ENCODE measurements around the gene TMEM108. TPM values are rescaled to one million over a fixed set of nuclear protein-coding genes. Genes with fewer than 3 reads are reported as not detected.

The TMEM108 gene
- total RNA-seq, 1 donor from 2014 or later = not detected

DNA sequence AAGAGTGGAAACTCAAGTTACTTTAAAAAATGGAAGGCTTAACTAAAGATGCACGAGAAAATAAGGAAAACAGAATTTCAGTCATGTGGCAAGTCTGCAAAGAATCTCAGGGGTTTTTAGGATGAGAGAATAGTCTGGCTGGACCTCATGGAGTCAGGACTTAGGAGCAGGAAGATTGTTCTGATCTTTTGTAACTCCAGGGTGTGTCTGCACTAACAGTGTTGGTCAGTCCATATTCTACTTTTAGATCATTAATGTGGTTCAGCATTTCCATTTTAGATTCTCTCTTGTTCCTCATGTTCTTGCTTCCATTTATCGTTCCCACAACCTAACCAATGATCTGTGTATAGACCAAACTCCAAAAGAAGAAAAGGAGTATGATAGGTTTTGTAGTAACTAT lies 15.3 kb downstream of the TMEM108 start:
- intact Hi-C loops (cut with micrococcal nuclease) = no loop called here

DNA sequence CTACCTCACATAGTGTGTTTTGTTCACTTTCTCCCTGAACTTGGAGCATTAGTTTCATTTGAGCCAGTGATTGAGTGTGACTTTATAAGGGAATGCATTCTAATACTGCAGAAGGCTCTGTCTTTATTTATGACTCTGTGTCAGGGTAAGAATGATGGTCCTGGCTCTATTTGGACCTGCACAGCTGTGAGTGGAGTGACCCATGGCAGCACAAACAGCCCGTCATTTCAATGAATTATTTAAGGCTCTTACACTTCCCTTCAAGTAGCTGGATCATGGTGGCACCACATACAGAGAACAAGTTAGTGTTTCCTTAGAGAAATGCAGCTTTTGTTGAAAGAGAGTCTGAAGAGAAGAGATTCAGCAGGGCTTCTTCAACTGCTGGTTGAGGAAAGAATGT lies 16.4 kb downstream of the TMEM108 start:
- intact Hi-C loops (cut with micrococcal nuclease) = no loop called here

DNA sequence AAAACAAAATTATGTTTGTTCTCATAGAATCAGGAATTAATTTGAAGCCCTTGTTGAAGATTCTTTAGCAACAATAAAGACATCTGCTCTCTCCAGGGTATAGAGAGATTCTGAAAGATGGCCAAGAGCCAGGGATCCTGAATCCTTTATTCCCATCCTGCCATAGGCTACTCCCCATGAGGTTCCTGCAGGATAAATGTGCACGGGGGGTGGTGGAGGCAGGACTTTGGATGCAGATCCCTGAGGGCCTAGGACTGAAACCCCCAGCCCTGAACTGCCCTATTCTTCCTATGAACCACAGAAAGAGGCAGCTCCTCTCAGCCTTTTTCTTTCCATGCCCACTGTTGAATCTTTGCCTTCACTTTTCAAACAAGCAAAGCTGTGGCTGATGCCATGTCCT lies 17.1 kb downstream of the TMEM108 start:
- intact Hi-C loops (cut with micrococcal nuclease) = no loop called here

GRCh38 chr3:133058243-133058642 lies 20.1 kb downstream of the TMEM108 start:
- intact Hi-C loops (cut with micrococcal nuclease) = no loop called here

DNA sequence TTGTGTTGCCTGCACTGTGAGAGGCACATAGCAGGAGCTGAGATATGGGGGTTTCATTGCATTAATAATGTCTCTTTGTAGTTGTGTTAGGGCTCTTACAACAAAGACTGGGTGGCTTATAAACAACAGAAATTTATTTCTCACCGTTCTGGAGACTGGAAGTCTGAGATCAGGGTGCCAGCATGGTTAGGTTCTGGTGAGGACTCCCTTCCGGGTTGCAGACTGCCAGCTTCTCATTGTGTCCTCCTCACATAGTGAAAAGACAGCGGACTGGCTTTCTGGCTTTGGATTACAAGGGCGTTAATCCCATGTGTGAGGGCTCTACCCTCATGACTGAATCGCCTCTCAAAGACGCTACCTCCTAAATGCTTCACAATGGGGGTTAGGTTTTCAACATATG lies 20.6 kb downstream of the TMEM108 start:
- intact Hi-C loops (cut with micrococcal nuclease) = no loop called here

- intact Hi-C loops (cut with micrococcal nuclease) = no loop called here
Measured at GRCh38 chr3:133065193-133065961, 27.2 kb downstream of the TMEM108 start.

DNA sequence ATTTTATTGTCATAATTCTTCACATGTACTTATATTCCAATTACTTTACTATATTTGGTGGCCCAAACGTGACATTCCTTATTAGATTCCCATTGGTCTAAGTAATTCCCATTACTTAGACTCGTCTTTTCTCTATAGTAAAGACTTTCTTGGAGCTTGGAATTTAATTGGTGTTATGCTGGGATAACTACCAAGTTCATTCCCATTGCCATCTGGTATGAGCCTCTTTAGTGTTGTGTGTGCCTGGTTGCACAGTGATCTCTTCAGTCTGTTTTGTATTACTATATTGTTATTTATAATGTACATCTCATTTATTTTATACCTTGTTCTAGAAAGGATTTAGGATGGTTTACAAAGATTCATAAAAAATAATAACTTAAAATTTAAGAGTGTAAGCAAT lies 27.8 kb downstream of the TMEM108 start:
- intact Hi-C loops (cut with micrococcal nuclease) = no loop called here

GRCh38 chr3:133069556-133070286 lies 31.5 kb downstream of the TMEM108 start:
- intact Hi-C loops (cut with micrococcal nuclease) = no loop called here

GRCh38 chr3:133074977-133075376 lies 36.8 kb downstream of the TMEM108 start:
- intact Hi-C loops (cut with micrococcal nuclease) = no loop called here

GRCh38 chr3:133077688-133078087 lies 39.5 kb downstream of the TMEM108 start:
- intact Hi-C loops (cut with micrococcal nuclease) = no loop called here

- intact Hi-C loops (cut with micrococcal nuclease) = no loop called here
Measured at GRCh38 chr3:133079621-133080020, 41.4 kb downstream of the TMEM108 start.

DNA sequence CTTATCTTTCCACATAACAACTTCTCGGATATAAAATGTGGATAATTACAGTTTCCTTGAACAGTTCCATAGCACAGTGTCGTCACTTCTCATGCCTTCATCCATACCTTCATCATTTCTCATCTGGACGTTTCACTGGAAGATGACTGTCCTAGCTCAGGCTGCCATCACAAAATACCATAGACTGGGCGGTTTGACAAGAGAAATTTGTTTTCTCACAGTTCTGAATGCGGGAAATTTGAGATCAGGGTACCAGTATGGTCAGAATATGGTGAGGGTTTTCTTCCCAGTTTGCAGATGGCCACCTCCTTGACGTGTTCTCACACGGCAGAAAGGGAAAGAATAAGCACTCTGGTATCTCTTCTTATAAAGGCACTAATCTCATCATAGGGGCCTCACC lies 42.8 kb downstream of the TMEM108 start:
- intact Hi-C loops (cut with micrococcal nuclease) = no loop called here

DNA sequence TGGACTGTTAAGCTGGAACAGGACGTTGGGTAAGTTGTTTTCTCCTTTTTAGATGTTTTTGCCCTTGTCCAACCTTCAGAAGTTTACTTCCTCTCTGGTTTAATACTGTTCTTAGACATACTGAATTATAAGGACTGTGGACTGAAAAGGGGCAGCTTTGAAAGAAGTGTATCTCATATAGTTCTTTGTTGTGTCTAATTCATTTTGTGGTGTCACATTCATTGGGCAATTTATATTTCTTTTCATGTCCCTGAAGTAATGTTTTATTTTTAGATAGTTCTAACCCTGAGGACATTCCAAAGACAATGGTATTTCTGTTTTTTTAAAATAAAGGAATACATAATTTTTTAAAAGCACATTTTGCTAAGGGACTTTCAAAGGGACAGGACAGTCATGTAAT lies 45.2 kb downstream of the TMEM108 start:
- intact Hi-C loops (cut with micrococcal nuclease) = no loop called here

- intact Hi-C loops (cut with micrococcal nuclease) = no loop called here
Measured at GRCh38 chr3:133089906-133090485, 51.8 kb downstream of the TMEM108 start.

DNA sequence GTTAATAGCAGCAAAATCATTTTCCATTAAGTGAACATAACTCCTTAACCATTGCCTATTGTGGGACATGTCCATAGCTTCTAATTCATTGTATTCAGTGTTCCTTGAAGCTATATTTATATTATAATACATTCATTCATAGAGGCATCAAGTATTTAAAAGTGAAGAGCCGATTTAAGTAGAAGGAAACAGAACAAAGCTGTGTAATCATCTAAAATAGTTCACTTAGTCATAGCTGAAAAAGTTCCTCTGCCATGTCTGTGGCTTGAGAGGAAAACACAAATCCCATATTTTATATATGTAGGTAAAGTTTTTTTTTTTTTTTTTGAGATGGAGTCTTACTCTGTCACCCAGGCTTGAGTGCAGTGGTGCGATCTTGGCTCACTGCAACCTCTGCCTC lies 54.5 kb downstream of the TMEM108 start:
- intact Hi-C loops (cut with micrococcal nuclease) = no loop called here

- intact Hi-C loops (cut with micrococcal nuclease) = no loop called here
Measured at GRCh38 chr3:133093366-133093765, 55.2 kb downstream of the TMEM108 start.

- intact Hi-C loops (cut with micrococcal nuclease) = no loop called here
Measured at GRCh38 chr3:133096900-133097613, 58.9 kb downstream of the TMEM108 start.

DNA sequence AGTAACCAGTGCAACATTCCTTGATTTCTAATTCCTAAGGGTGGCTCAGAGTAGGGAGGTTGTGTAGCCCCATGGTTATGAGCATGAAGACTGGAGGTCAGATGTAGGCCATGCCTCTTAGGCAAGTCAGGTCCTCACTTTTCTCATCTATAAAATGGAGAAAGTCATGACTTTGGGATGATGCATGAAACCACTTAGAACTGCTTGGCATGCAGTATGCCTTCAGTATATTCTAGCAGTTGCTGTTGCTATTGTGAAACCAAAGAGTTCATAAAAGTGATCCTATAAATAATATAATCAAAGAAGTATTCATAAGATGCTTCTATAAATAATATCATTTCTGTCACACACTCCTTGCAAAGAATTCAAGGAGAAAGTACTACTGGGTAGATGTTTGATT lies 65.5 kb downstream of the TMEM108 start:
- intact Hi-C loops (cut with micrococcal nuclease) = no loop called here

DNA sequence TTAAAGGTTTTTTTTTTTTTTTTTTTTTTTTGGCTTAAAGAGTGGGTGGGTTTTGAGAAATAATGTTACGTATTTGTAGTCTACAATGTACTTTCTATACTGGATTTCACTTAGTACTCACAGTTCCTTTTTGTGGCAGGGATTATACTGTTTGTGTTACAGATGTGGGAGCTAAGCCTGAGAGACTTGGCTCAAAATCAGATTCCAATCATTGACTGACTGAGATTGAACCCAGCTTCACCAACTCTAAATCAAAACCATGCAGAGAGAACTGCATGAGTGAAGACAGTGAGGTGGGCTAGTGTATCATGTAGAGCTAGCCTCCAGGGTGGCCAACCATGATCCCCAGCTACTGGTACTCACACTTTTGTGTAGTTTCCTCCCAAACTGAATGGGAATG lies 68.0 kb downstream of the TMEM108 start:
- intact Hi-C loops (cut with micrococcal nuclease) = no loop called here

DNA sequence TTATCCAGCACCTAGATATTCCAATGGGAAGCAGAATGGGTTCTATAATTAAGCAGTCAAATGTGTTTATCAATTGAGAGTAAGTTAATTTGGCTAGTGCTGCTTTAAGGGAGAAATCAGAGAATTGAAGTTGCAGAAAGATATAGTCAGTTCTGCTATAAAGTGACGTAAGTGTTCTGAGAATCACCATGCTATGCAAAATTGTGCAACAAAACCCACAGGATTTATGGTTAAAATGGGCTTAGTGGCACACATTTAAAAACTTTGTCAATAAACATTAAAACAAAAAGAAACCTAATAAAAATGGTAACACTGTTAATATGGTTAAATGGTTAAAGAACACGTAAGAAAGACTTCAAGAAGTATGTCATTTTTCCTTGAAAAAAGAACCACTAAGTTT lies 74.5 kb downstream of the TMEM108 start:
- intact Hi-C loops (cut with micrococcal nuclease) = no loop called here

DNA sequence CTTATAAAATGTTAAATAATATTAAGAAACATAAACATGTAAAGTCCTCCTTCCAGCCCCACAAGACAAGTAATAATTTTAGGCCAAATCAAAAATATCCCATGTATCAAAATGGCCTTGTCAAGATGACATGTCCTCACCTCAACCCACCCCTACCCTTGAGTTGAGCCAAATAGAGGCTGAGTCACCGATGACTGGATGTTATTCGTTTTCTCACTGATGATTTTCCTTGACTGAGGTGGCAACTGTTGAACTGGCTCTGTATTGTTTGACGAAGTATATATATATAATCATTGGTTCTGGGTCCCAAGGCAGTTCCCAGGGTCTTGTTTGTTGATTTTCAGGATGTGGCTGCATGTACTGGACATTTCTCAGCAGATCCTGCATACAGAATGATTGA lies 75.3 kb downstream of the TMEM108 start:
- intact Hi-C loops (cut with micrococcal nuclease) = no loop called here
